ENCODE data around the gene ROBO3.

GRCh38 chr11:124880958-124881357 lies 15.7 kb downstream of the ROBO3 start:
- TF ChIP-seq REST (IDR thresholded peaks at IDR 0.05; ENCODE audit: insufficient read depth in 1 of 2, low read depth in 2 of 2, low read length in 2 of 2) (no peak), TAF1 (IDR thresholded peaks at IDR 0.05; ENCODE audit: borderline replicate concordance, insufficient read depth, low read length) (no peak)
